GM19328 (cell line): Measurements from ENCODE around the gene AXIN2.
"Not testable (repeated sequence)": the region's sequence is repeated elsewhere in the genome, so short reads cannot be mapped to it uniquely, and the experiment has no call there.

Experiments
- ATAC-seq: cut with Tn5 transposase; IDR thresholded peaks from one replicate; pipeline ENCODE4 v1.9.1; 2021; ENCODE audit warnings: mild to moderate bottlenecking, moderate library complexity; ENCODE audit not compliant: unreplicated experiment

The AXIN2 gene

DNA sequence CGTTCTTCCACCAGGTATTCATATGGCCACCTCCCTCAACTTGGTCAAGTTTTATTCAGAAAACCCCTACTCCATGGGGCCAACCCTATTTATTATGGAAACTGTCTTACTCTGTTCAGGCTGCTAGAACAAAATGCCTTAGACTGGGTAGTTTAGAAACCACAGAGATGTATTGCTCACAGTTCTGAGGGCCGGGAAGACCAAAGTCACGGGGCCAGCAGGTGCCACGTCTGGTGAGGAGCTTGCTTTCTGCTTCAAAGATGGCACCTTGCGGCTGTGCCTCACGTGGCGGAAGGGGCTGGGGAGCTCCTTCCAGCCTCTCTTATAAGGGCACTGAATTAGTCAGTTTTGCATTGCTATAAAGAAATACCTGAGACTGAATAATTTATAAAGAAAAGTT is 74.3 kb downstream of the AXIN2 start:
- ATAC-seq: no peak

DNA sequence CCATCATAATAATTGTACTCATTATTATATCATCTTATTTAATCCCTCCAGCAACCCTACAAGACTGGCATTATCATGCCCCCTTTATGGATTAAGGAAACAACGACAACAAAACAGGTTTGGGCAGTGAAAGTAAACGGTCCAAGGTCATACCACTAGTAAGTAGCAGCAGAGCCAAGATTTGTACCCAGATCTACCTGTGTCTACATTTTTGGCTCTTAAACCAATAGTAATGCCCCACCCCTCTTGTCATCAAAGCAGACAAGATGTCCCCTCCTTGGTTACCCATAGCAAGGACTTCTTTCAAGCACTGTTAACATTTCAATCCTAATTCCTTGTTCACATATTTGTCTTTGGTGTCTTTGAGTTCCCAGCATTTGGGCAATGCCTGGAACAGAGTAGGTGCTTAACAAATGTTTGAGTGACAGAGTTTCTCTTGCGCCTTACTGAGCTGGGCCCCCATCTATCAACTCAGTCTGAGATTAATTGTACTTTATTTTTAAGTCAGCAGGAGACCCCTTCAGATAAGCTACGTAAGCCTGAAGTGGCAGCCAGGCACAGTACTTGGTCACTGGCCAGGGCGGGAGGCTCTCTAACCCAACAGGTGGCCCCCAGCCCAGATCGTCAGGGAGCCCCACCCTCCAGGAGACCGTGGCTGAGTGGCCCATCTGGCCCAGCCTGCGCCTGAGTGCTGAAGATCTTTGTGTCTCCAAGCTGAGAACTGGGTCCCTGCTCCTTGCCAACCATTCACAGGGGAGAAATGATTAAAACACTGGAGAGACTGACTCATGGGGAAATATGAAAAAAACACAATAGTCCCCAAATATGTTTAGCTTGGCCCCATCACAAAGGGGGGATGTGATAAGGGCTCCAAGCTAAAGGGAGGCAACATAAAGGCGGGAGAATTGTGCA is 75.8 kb downstream of the AXIN2 start:
- no peak for ATAC-seq

DNA sequence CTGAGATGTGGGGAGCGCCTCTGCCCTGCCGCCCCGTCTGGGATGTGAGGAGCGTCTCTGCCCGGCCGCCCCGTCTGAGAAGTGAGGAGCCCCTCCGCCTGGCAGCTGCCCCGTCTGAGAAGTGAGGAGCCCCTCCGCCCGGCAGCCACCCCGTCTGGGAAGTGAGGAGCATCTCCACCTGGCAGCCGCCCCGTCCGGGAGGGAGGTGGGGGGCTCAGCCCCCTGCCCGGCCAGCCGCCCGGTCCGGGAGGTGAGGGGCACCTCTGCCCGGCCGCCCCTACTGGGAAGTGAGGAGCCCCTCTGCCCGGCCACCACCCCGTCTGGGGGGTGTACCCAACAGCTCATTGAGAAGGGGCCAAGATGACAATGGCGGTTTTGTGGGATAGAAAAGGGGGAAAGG is 77.0 kb downstream of the AXIN2 start:
- not testable (repeated sequence) for ATAC-seq

DNA sequence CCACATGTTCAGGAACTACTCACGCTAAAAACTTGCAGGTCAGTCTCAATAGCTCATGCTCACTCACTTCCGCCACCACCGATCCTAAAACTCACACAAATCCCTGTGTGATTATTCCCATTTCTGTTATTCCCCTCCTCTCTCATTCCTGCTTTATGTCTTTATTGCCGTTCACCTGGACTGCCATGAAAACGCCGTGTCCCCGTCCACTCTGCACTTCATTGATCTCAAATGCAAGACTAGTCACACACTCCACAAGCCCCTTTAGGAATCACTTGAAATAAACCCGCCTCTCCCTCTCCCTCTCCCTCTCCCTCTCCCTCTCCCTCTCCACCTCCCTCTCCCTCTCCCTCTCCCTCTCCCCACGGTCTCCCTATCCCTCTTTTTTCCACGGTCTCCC is 78.0 kb downstream of the AXIN2 start:
- ATAC-seq: no peak

DNA sequence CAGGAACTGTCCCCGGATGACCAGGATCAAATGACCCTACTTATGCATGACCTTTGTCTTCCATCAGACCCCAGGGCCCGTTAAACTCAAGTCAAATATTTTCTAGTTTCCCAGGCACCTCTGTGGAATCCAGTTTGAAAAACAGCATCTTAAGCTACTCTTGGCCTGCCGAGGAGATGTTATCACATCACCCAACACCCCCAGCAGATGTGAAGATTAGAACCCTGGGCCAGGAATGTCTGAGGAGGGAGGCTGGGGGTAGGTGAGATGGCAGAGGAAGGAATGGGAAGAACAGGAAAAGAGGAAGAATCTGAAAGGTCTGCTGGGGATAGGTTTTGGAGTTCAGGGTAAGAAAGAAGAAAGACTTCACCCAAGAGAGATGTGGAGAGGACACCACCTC is 79.2 kb downstream of the AXIN2 start:
- no peak for ATAC-seq

DNA sequence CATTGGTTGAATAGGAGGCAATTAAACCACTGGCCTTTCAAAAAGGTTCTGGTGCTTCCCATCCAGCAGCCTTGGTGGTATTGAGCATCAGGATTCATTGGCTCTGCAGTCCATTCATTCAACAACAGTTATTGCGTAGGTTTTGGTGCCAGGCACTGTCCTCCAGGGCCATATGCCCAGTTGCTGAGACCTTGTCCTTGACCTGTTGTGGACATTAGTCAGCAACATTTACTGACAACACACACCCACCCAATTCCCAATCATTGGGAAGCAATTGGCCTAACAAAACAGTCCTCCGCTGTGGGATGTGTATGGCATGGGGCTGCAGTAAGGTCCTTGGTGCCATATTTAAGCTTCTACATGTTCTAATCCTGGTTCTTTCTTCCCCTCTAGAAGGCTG is 82.2 kb downstream of the AXIN2 start:
- no peak for ATAC-seq
